Upper lobe of left lung (tissue), 4 donors: Measurements from ENCODE around the gene IQCF2.

ENCODE experiments used
- CTCF ChIP-seq, 6 experiments: fragments of 450-650 bp in 4 of 6; fragments of 200-600 bp in 2 of 6; sonication (generic) in 2 of 6; IDR thresholded peaks; one replicate each; pipeline ENCODE4 v1.5.1; 2016 to 2019; ENCODE audit warnings: antibody characterized with exemption in 6 of 6
- EP300 ChIP-seq, 4 donors: sonication (generic); formaldehyde crosslinking; IDR thresholded peaks; one replicate each; pipeline ENCODE4 v1.5.1; 2017; ENCODE audit warnings: antibody characterized with exemption in 4 of 4, control low read depth in 2 of 4
- POLR2A ChIP-seq, 4 donors: fragments of 450-650 bp; IDR thresholded peaks; one replicate each; pipeline ENCODE4 v1.5.1; 2016 to 2017; ENCODE audit warnings: antibody characterized with exemption in 4 of 4, mild to moderate bottlenecking in 2 of 4

GRCh38 chr3:51860703-51861665 is at the start of gene IQCF2:
- TF ChIP-seq CTCF (IDR thresholded peaks at IDR 0.05) (no peak), POLR2A (IDR thresholded peaks at IDR 0.05) (no peak), EP300 (IDR thresholded peaks at IDR 0.05) (no peak)
